Endothelial cell (in vitro differentiated cells): ENCODE data around the gene MRPS14. TPM values are rescaled to one million over a fixed set of nuclear protein-coding genes. Genes with fewer than 3 reads are reported as not detected.

Experiments
- DNase-seq: peaks from one replicate; pipeline ENCODE4 v3.0.0; 2021; ENCODE audit warnings: low spot score
- H3K27ac Mint-ChIP-seq: one replicate; pipeline ENCODE4 v1.8.0; 2021; ENCODE audit warnings: mixed read lengths, inconsistent platforms; ENCODE audit not compliant: unreplicated experiment
- H3K27me3 Mint-ChIP-seq: one replicate; pipeline ENCODE4 v1.8.0; 2021; ENCODE audit warnings: mild to moderate bottlenecking, moderate library complexity, mixed read lengths, inconsistent platforms; ENCODE audit not compliant: unreplicated experiment
- H3K36me3 Mint-ChIP-seq: one replicate; pipeline ENCODE4 v1.8.0; 2021; ENCODE audit warnings: mild to moderate bottlenecking, low read depth, mixed read lengths, inconsistent platforms; ENCODE audit not compliant: unreplicated experiment
- H3K4me1 Mint-ChIP-seq: one replicate; pipeline ENCODE4 v1.8.0; 2021; ENCODE audit warnings: mild to moderate bottlenecking, mixed read lengths, inconsistent platforms; ENCODE audit not compliant: unreplicated experiment
- H3K4me3 Mint-ChIP-seq: one replicate; pipeline ENCODE4 v1.8.0; 2021; ENCODE audit warnings: mild to moderate bottlenecking, mixed read lengths, inconsistent platforms; ENCODE audit not compliant: unreplicated experiment
- H3K9me3 Mint-ChIP-seq: one replicate; pipeline ENCODE4 v1.8.0; 2021; ENCODE audit warnings: mixed read lengths, inconsistent platforms; ENCODE audit not compliant: unreplicated experiment
- CTCF ChIP-seq: fragments of 200-600 bp; sonication (generic); IDR thresholded peaks from one replicate; pipeline ENCODE4 v1.5.0; 2021; ENCODE audit warnings: antibody characterized with exemption; ENCODE audit not compliant: unreplicated experiment
- total RNA-seq: library from RNA; stranded (reverse); fragmentation: NEBNext Ultra II Directional; extraction: Animal tissue kit (Norgen Biotek cat#: 25700); gene quantifications from one replicate; pipeline ENCODE4 v1.2.1, GENCODE V29; 2021; ENCODE audit not compliant: unreplicated experiment

Gene MRPS14
- total RNA-seq, 1 donor from 2014 or later = 41.5 TPM

GRCh38 chr1:174999936-175000696 lies 23.1 kb downstream of the MRPS14 start, which contains the start of gene CACYBP:
Gene CACYBP (plus strand): TSS chr1:174999947. CDS start chr1:175000181, 234 bp downstream.
- Mint-ChIP-seq H3K27ac (peak within 1 kb of the TSS; percentile 91), H3K9me3 (no peaks in the 10 kb centered on the region), H3K27me3 (peaks cover 10% of the 10 kb centered on the region), H3K4me3 (no peak within 1 kb of the TSS), H3K36me3 (no peaks in the 10 kb centered on the region), H3K4me1 (peaks cover 27% of the 10 kb centered on the region)
- TF ChIP-seq CTCF = no peak
- no peak for DNase-seq

- H3K9me3 Mint-ChIP-seq = no peaks in the 10 kb centered on the region
- peak; percentile 96 for DNase-seq
- H3K27me3 Mint-ChIP-seq = peaks cover 10% of the 10 kb centered on the region
- no peak overlapping the region for H3K4me3 Mint-ChIP-seq
- no peaks in the 10 kb centered on the region for H3K36me3 Mint-ChIP-seq
- TF ChIP-seq CTCF = no peak
- H3K4me1 Mint-ChIP-seq = peaks cover 27% of the 10 kb centered on the region
- no peak overlapping the region for H3K27ac Mint-ChIP-seq
Measured at GRCh38 chr1:174999216-174999935, 23.8 kb downstream of the MRPS14 start.

GRCh38 chr1:174998569-174999215 lies 24.5 kb downstream of the MRPS14 start:
- TF ChIP-seq CTCF = peak; percentile 90
- no peaks in the 10 kb centered on the region for H3K9me3 Mint-ChIP-seq
- peaks cover 10% of the 10 kb centered on the region for H3K27me3 Mint-ChIP-seq
- no peak overlapping the region for H3K27ac Mint-ChIP-seq
- H3K4me1 Mint-ChIP-seq = peaks cover 26% of the 10 kb centered on the region
- no peak overlapping the region for H3K4me3 Mint-ChIP-seq
- peak; percentile 30 for DNase-seq
- H3K36me3 Mint-ChIP-seq = no peaks in the 10 kb centered on the region

- TF ChIP-seq CTCF = no peak
- H3K27me3 Mint-ChIP-seq = peaks cover 10% of the 10 kb centered on the region
- DNase-seq = no peak
- no peaks in the 10 kb centered on the region for H3K9me3 Mint-ChIP-seq
- peaks cover 20% of the 10 kb centered on the region for H3K4me1 Mint-ChIP-seq
- no peaks in the 10 kb centered on the region for H3K36me3 Mint-ChIP-seq
- no peak overlapping the region for H3K4me3 Mint-ChIP-seq
- peak overlapping the region; percentile 4 for H3K27ac Mint-ChIP-seq
Measured at GRCh38 chr1:174997041-174997440, 26.2 kb downstream of the MRPS14 start.
